Right atrium auricular region (tissue), 2 donors: Measurements from ENCODE around the gene ZNF800. TPM values are rescaled to one million over a fixed set of nuclear protein-coding genes. Genes with fewer than 3 reads are reported as not detected.
"Not testable (repeated sequence)": the region's sequence is repeated elsewhere in the genome, so short reads cannot be mapped to it uniquely, and the experiment has no call there.

Source experiments
- DNase-seq: peaks from one replicate; pipeline ENCODE4 v3.0.0-alpha.2; 2019; ENCODE audit warnings: low spot score
- H3K27ac ChIP-seq, 2 donors: fragments of 200-600 bp; sonication (generic); 1 replicate in 1 of 2; 2 replicates in 1 of 2; pipeline ENCODE4 v1.5.1; 2016 to 2019
- H3K27me3 ChIP-seq, 2 donors: fragments of 200-600 bp; sonication (generic); one replicate each; pipeline versions ENCODE4 v1.5.1 to v1.6.0; 2017 to 2019
- H3K36me3 ChIP-seq: fragments of 200-600 bp; sonication (generic); one replicate; pipeline ENCODE4 v1.5.1; 2016
- H3K4me1 ChIP-seq, 2 donors: fragments of 200-600 bp; sonication (generic); one replicate each; pipeline versions ENCODE4 v1.5.1 to v1.6.0; 2017 to 2019
- H3K4me3 ChIP-seq, 2 donors: fragments of 200-600 bp; sonication (generic); 1 replicate in 1 of 2; 2 replicates in 1 of 2; pipeline ENCODE4 v1.5.1; 2017 to 2019; ENCODE audit warnings: mild to moderate bottlenecking in 1 of 2, moderate library complexity in 1 of 2
- H3K9me3 ChIP-seq, 2 donors: fragments of 200-600 bp; sonication (generic); one replicate each; pipeline ENCODE4 v1.5.1; 2019
- CTCF ChIP-seq, 2 donors: fragments of 200-600 bp; sonication (generic); IDR thresholded peaks; one replicate each; pipeline ENCODE4 v1.5.1; 2019; ENCODE audit warnings: antibody characterized with exemption in 2 of 2
- total RNA-seq, 2 donors: library from RNA; depleted of rRNA; stranded (reverse); fragments of >200 nt; gene quantifications; one replicate each; pipeline ENCODE4 v1.1.0, GENCODE V29; 2016

Gene ZNF800
- total RNA-seq, 2 donors from 2014 or later = 23.3 to 24.9 TPM

- TF ChIP-seq CTCF (IDR thresholded peaks at IDR 0.05) = no peak
- Histone ChIP-seq H3K36me3 (no peaks in the 10 kb centered on the region), H3K27me3 (no peaks in the 10 kb centered on the region), H3K4me3 (no peak overlapping the region), H3K4me1 (no peaks in the 10 kb centered on the region), H3K27ac (no peak overlapping the region), H3K9me3 (no peaks in the 10 kb centered on the region)
- no peak for DNase-seq
Measured at GRCh38 chr7:127411176-127411575, 18.7 kb upstream of the ZNF800 start.

GRCh38 chr7:127409629-127410028 lies 17.1 kb upstream of the ZNF800 start:
- no peaks in the 10 kb centered on the region for H3K9me3 ChIP-seq
- no peaks in the 10 kb centered on the region for H3K27me3 ChIP-seq
- no peaks in the 10 kb centered on the region for H3K4me1 ChIP-seq
- H3K36me3 ChIP-seq = no peaks in the 10 kb centered on the region
- H3K27ac ChIP-seq = no peak overlapping the region
- no peak for TF ChIP-seq CTCF (IDR thresholded peaks at IDR 0.05)
- no peak overlapping the region for H3K4me3 ChIP-seq
- DNase-seq = no peak

GRCh38 chr7:127404286-127405072 lies 12.0 kb upstream of the ZNF800 start:
- no peaks in the 10 kb centered on the region for H3K36me3 ChIP-seq
- no peaks in the 10 kb centered on the region for H3K9me3 ChIP-seq
- no peak for TF ChIP-seq CTCF (IDR thresholded peaks at IDR 0.05)
- no peak overlapping the region for H3K27ac ChIP-seq
- no peaks in the 10 kb centered on the region for H3K27me3 ChIP-seq
- no peak overlapping the region for H3K4me3 ChIP-seq
- no peak for DNase-seq
- no peaks in the 10 kb centered on the region for H3K4me1 ChIP-seq

GRCh38 chr7:127396184-127396583 lies 3.7 kb upstream of the ZNF800 start:
- no peak for TF ChIP-seq CTCF (IDR thresholded peaks at IDR 0.05)
- Histone ChIP-seq H3K4me1 (peaks cover 0 to 11% of the 10 kb centered on the region in 2 donors), H3K9me3 (no peaks in the 10 kb centered on the region), H3K27ac (no peak overlapping the region), H3K36me3 (no peaks in the 10 kb centered on the region), H3K4me3 (no peak overlapping the region), H3K27me3 (no peaks in the 10 kb centered on the region)
- no peak for DNase-seq

GRCh38 chr7:127395104-127395503 lies 2.6 kb upstream of the ZNF800 start:
- not testable (repeated sequence) for H3K9me3 ChIP-seq, H3K4me3 ChIP-seq, H3K36me3 ChIP-seq

GRCh38 chr7:127393368-127394058 lies 1.0 kb upstream of the ZNF800 start:
- H3K27ac ChIP-seq = peak overlapping the region; percentile 93 to 95
- H3K4me3 ChIP-seq = peak overlapping the region; percentile 97 to 98
- no peaks in the 10 kb centered on the region for H3K9me3 ChIP-seq
- peaks cover 0 to 23% of the 10 kb centered on the region in 2 donors for H3K4me1 ChIP-seq
- TF ChIP-seq CTCF (IDR thresholded peaks at IDR 0.05) = no peak
- DNase-seq = peak; percentile 67
- H3K27me3 ChIP-seq = no peaks in the 10 kb centered on the region
- H3K36me3 ChIP-seq = peaks cover 3% of the 10 kb centered on the region

More at GRCh38 chr7:127395104-127395503, 2.6 kb upstream of the ZNF800 start:
- H3K27me3 ChIP-seq, DNase-seq, H3K27ac ChIP-seq: not testable (repeated sequence)
- peaks cover 0 to 22% of the 10 kb centered on the region in 2 donors for H3K4me1 ChIP-seq
